HCT116 (cell line): ENCODE results near the gene HAAO. TPM values are rescaled to one million over a fixed set of nuclear protein-coding genes. Genes with fewer than 3 reads are reported as not detected.

Experiments used
- ATAC-seq: fragments of 200-7000 bp; cut with Tn5 transposase; 2 replicates; pipeline ENCODE4 v1.9.1; 2020; ENCODE audit warnings: mild to moderate bottlenecking, moderate library complexity
- BruUV-seq: library from RNA; stranded (reverse); fragments of 400-500 nt; replicated peaks from 2 replicates; lab custom pipeline; 2021; lab: Mats Ljungman, UMichigan
- CTCF ChIA-PET: fragments of 300-600 bp; sonication (Branson Sonifier 250); formaldehyde crosslinking; loops from one replicate; lab custom pipeline; 2021; ENCODE audit warnings: antibody characterized with exemption; lab: Charles Lee
- POLR2A ChIA-PET: fragments of 300-600, 350-600 bp; sonication (Branson Sonifier 250); formaldehyde crosslinking; loops from one replicate; lab custom pipeline; 2021; ENCODE audit warnings: antibody characterized with exemption; lab: Charles Lee
- RAD21 ChIA-PET, 2 experiments: fragments of 300-600 bp; sonication (Branson Sonifier 250); formaldehyde crosslinking; loops; one replicate each; lab custom pipeline; 2023; ENCODE audit warnings: low total read pairs in 2 of 2; ENCODE audit not compliant: uncharacterized antibody in 2 of 2, unreplicated experiment in 2 of 2, low non-redundant PET in 1 of 2; lab: Charles Lee
- DNase-seq: peaks from one replicate; pipeline ENCODE4 v3.0.0-alpha.2; 2010; ENCODE audit warnings: low read depth, low spot score
- H2AFZ ChIP-seq: fragments of 200-600 bp; shearing (Covaris generic), sonication (generic); 2 replicates; pipeline ENCODE4 v1.6.1; 2017; ENCODE audit warnings: low read depth, mixed run types, mixed read lengths, antibody characterized with exemption, low read length; ENCODE audit not compliant: poor library complexity, severe bottlenecking
- H3K27ac ChIP-seq: 2 replicates; pipeline ENCODE4 v1.5.1; 2012; ENCODE audit warnings: low read depth, low read length
- H3K27me3 ChIP-seq: fragments of 200-600 bp; sonication (generic); 2 replicates; pipeline ENCODE4 v1.6.1; 2016; ENCODE audit warnings: mixed run types, low read length, mixed read lengths; ENCODE audit not compliant: insufficient read depth
- H3K36me3 ChIP-seq, 2 experiments: fragments of 200-500 bp in 1 of 2; fragments of 200-600 bp in 1 of 2; sonication (Bioruptor generic) in 1 of 2; sonication (generic) in 1 of 2; 2 replicates each; pipeline versions ENCODE4 v1.5.1 to v1.6.1; 2014 to 2016; ENCODE audit warnings: low read length in 2 of 2, inconsistent platforms in 1 of 2, mixed read lengths in 1 of 2, mixed run types in 1 of 2; ENCODE audit not compliant: insufficient read depth in 2 of 2, control insufficient read depth in 1 of 2
- H3K4me1 ChIP-seq, 2 experiments: fragments of 200-600 bp in 1 of 2; sonication (generic) in 1 of 2; 2 replicates each; pipeline versions ENCODE4 v1.5.1 to v1.6.1; 2012 to 2017; ENCODE audit warnings: low read length in 2 of 2, inconsistent platforms in 1 of 2, mild to moderate bottlenecking in 1 of 2, mixed read lengths in 1 of 2, mixed run types in 1 of 2, moderate library complexity in 1 of 2; ENCODE audit not compliant: insufficient read depth in 2 of 2, control insufficient read depth in 1 of 2
- H3K4me2 ChIP-seq: fragments of 200-600 bp; sonication (generic); 2 replicates; pipeline ENCODE4 v1.6.1; 2017; ENCODE audit warnings: mixed run types, low read length, mixed read lengths
- H3K4me3 ChIP-seq, 2 experiments: fragments of 200-600 bp in 1 of 2; sonication (generic) in 1 of 2; replicated peaks in 1 of 2; 2 replicates each; pipeline ENCODE4 v1.5.1; 2011 to 2016; ENCODE audit warnings: low read length in 2 of 2, control low read depth in 1 of 2, low read depth in 1 of 2, mild to moderate bottlenecking in 1 of 2, mixed read lengths in 1 of 2, mixed run types in 1 of 2
- H3K79me2 ChIP-seq: fragments of 200-600 bp; sonication (generic); 2 replicates; pipeline ENCODE4 v1.6.1; 2017; ENCODE audit warnings: mild to moderate bottlenecking, mixed run types, low read length, moderate library complexity, mixed read lengths; ENCODE audit not compliant: insufficient read depth
- H3K9ac ChIP-seq: fragments of 200-600 bp; sonication (generic); 2 replicates; pipeline ENCODE4 v1.6.1; 2016; ENCODE audit warnings: low read length, mixed read lengths
- H3K9me2 ChIP-seq: fragments of 200-600 bp; sonication (generic), shearing (Covaris generic); 2 replicates; pipeline ENCODE4 v1.6.1; 2017; ENCODE audit warnings: mixed run types, mild to moderate bottlenecking, moderate library complexity; ENCODE audit not compliant: insufficient read depth
- H3K9me3 ChIP-seq, 2 experiments: fragments of 200-500 bp in 1 of 2; fragments of 200-600 bp in 1 of 2; sonication (Bioruptor generic) in 1 of 2; sonication (generic) in 1 of 2; 2 replicates each; pipeline ENCODE4 v1.6.1; 2014 to 2017; ENCODE audit warnings: low read length in 2 of 2, mixed read lengths in 2 of 2, inconsistent platforms in 1 of 2, low read depth in 1 of 2, mild to moderate bottlenecking in 1 of 2, mixed run types in 1 of 2, moderate library complexity in 1 of 2; ENCODE audit not compliant: control insufficient read depth in 1 of 2, insufficient read depth in 1 of 2
- H4K20me1 ChIP-seq: fragments of 200-600 bp; sonication (generic), shearing (Covaris generic); 2 replicates; pipeline ENCODE4 v1.6.1; 2017; ENCODE audit warnings: mixed run types, mild to moderate bottlenecking, moderate library complexity; ENCODE audit not compliant: insufficient read depth
- ATF3 ChIP-seq: IDR thresholded peaks from 2 replicates; pipeline ENCODE4 v1.6.1; 2012
- CEBPB ChIP-seq: IDR thresholded peaks from 2 replicates; pipeline ENCODE4 v1.6.1; 2012; ENCODE audit warnings: low read depth
- EGR1 ChIP-seq: IDR thresholded peaks from 2 replicates; pipeline ENCODE4 v1.6.1; 2012; ENCODE audit warnings: low read depth
- ELF1 ChIP-seq: IDR thresholded peaks from 2 replicates; pipeline ENCODE4 v1.6.1; 2012; ENCODE audit warnings: low read depth, borderline replicate concordance
- EZH2 ChIP-seq: fragments of 200-600 bp; sonication (generic); IDR thresholded peaks from 2 replicates; pipeline ENCODE4 v1.6.1; 2017; ENCODE audit warnings: antibody characterized with exemption, mixed run types
- EZH2phosphoT487 ChIP-seq: fragments of 200-600 bp; IDR thresholded peaks from 2 replicates; pipeline ENCODE4 v1.6.1; 2018; ENCODE audit warnings: antibody characterized with exemption, borderline replicate concordance
- FOSL1 ChIP-seq: IDR thresholded peaks from 2 replicates; pipeline ENCODE4 v1.6.1; 2012; ENCODE audit warnings: low read depth
- MAX ChIP-seq: IDR thresholded peaks from 2 replicates; pipeline ENCODE4 v1.6.1; 2012
- POLR2A ChIP-seq: IDR thresholded peaks from 2 replicates; pipeline ENCODE4 v1.7.0; 2011; ENCODE audit warnings: borderline replicate concordance; ENCODE audit not compliant: insufficient read depth, insufficient read length; ENCODE audit errors: extremely low read depth
- RAD21 ChIP-seq: IDR thresholded peaks from 2 replicates; pipeline ENCODE4 v1.6.1; 2012; ENCODE audit warnings: low read depth, mild to moderate bottlenecking
- SIN3A ChIP-seq: IDR thresholded peaks from 2 replicates; pipeline ENCODE4 v1.6.1; 2012; ENCODE audit warnings: low read depth
- SP1 ChIP-seq: IDR thresholded peaks from 2 replicates; pipeline ENCODE4 v1.6.1; 2012; ENCODE audit warnings: low read depth
- SRF ChIP-seq: IDR thresholded peaks from 2 replicates; pipeline ENCODE4 v1.6.1; 2012; ENCODE audit warnings: low read depth
- TCF7L2 ChIP-seq: IDR thresholded peaks from 2 replicates; pipeline ENCODE4 v1.7.0; 2011; ENCODE audit warnings: borderline replicate concordance, inconsistent platforms; ENCODE audit not compliant: insufficient read depth, insufficient read length; ENCODE audit errors: extremely low read depth
- YY1 ChIP-seq: IDR thresholded peaks from 2 replicates; pipeline ENCODE4 v1.6.1; 2011; ENCODE audit warnings: low read length, low read depth, moderate library complexity, mild to moderate bottlenecking; ENCODE audit not compliant: insufficient replicate concordance; ENCODE audit errors: extremely low read depth
- ZBTB33 ChIP-seq: IDR thresholded peaks from 2 replicates; pipeline ENCODE4 v1.6.1; 2011; ENCODE audit warnings: mild to moderate bottlenecking, low read length, moderate library complexity; ENCODE audit not compliant: insufficient replicate concordance; ENCODE audit errors: extremely low read depth
- ZFX ChIP-seq: fragments of 450-650 bp; IDR thresholded peaks from 2 replicates; pipeline ENCODE4 v1.6.1; 2017
- ZNF274 ChIP-seq: fragments of 200-500 bp; sonication (Bioruptor generic); IDR thresholded peaks from 2 replicates; pipeline ENCODE4 v1.6.1; 2014; ENCODE audit warnings: mild to moderate bottlenecking, low read depth, low read length, inconsistent platforms
- intact Hi-C: fragments of 100-400 bp; cut with micrococcal nuclease; formaldehyde crosslinking; loops from 2 replicates; pipeline ENCODE4 v1.10.0; 2022
- total RNA-seq: library from RNA; stranded (reverse); gene quantifications from one replicate; pipeline ENCODE4 v1.2.1, GENCODE V29; 2021; ENCODE audit not compliant: unreplicated experiment

Gene HAAO
- total RNA-seq, 1 experiment from 2014 or later: not detected

- ChIA-PET CTCF (no interaction called here), RAD21 (no interaction called here), POLR2A (no interaction called here)
- H3K9ac ChIP-seq: no peak overlapping the region
- ATAC-seq (no peak), DNase-seq (no peak)
- H3K4me2 ChIP-seq: no peak overlapping the region
- H3K9me2 ChIP-seq: no peaks in the 10 kb centered on the region
- intact Hi-C loops: no loop called here
- H3K9me3 ChIP-seq: no peaks in the 10 kb centered on the region
- H3K27ac ChIP-seq: no peak overlapping the region
- no peaks in the 10 kb centered on the region for H3K4me1 ChIP-seq
- H2AFZ ChIP-seq: no peak overlapping the region
- H4K20me1 ChIP-seq: no peaks in the 10 kb centered on the region
- no peaks in the 10 kb centered on the region for H3K36me3 ChIP-seq
- H3K4me3 ChIP-seq: no peak overlapping the region
- TF ChIP-seq TCF7L2: no peak
- BruUV-seq: no TSS peak
- H3K79me2 ChIP-seq: no peaks in the 10 kb centered on the region
- no peaks in the 10 kb centered on the region for H3K27me3 ChIP-seq
Observed at GRCh38 chr2:42795275-42795674, 2.9 kb upstream of the HAAO start.

- ChIA-PET POLR2A (no interaction called here), CTCF (no interaction called here), RAD21 (no interaction called here)
- Histone ChIP-seq H3K27ac (no peak overlapping the region), H3K9ac (no peak overlapping the region), H3K4me1 (no peaks in the 10 kb centered on the region), H2AFZ (no peak overlapping the region), H3K9me2 (no peaks in the 10 kb centered on the region), H3K4me2 (no peak overlapping the region), H4K20me1 (no peaks in the 10 kb centered on the region), H3K79me2 (no peaks in the 10 kb centered on the region), H3K4me3 (no peak overlapping the region), H3K36me3 (no peaks in the 10 kb centered on the region), H3K9me3 (no peaks in the 10 kb centered on the region), H3K27me3 (no peaks in the 10 kb centered on the region)
- DNase-seq: no peak
- BruUV-seq: no TSS peak
- intact Hi-C loops: no loop called here
- peak; percentile 22; the same call in 1 of the 2 replicates for ATAC-seq
- TF ChIP-seq EZH2: no peak
- no peak for TF ChIP-seq EZH2phosphoT487
- no peak for TF ChIP-seq RAD21
- TF ChIP-seq SP1: no peak
- TF ChIP-seq ZFX: no peak
- TF ChIP-seq YY1: no peak
- no peak for TF ChIP-seq ELF1
- TF ChIP-seq MAX: no peak
- TF ChIP-seq SRF: no peak
- TF ChIP-seq ZNF274: no peak
- TF ChIP-seq ZBTB33: no peak
- no peak for TF ChIP-seq EGR1
- no peak for TF ChIP-seq ATF3
- no peak for TF ChIP-seq FOSL1
- TF ChIP-seq SIN3A: no peak
- TF ChIP-seq POLR2A: no peak
- TF ChIP-seq CEBPB: no peak
Observed at GRCh38 chr2:42794271-42795046, 2.1 kb upstream of the HAAO start.
